HG03439 (cell line): ENCODE data around the gene RHOC.

ENCODE experiments used
- ATAC-seq: cut with Tn5 transposase; IDR thresholded peaks from one replicate; pipeline ENCODE4 v1.9.1; 2021; ENCODE audit warnings: mild to moderate bottlenecking, moderate library complexity; ENCODE audit not compliant: unreplicated experiment

RHOC gene

DNA sequence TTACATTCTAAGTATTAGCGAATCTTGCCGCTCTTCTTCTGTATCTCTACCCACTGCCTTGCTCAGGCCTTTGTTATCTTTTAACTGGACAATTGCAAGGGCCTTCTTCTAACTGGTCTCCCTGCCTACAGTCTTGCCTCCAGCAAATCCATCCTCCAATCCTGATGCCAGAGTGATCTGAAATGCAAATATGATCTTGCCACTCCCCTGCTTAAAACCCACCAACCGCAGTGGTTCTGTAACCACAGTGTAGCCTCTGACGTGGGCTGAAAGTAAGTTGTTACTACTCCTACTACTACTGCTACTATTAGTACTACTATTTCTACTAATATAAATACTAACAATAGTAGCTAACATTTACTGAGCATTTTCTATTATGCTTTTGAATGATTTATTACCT, 20.1 kb downstream of the RHOC start:
- no peak for ATAC-seq

DNA sequence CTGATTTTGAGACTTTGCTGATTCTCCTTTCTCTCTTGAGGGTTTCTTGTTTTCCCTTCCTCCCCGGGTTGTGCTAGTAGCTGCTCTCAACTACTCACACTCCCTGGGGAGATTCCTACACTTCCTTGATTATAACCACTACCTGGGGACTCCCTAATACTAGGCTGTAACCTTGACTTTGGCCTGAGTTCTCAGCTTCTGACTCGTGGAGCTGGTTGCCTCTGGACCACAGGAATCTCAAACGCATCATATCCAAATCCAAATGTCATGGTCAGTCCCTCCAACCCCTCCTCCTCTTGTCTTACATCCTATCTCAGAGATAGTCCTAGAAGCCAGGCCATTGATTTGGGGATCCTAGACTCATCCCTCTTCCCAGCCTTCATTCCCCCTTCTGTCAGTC, 20.5 kb downstream of the RHOC start:
- ATAC-seq = no peak

DNA sequence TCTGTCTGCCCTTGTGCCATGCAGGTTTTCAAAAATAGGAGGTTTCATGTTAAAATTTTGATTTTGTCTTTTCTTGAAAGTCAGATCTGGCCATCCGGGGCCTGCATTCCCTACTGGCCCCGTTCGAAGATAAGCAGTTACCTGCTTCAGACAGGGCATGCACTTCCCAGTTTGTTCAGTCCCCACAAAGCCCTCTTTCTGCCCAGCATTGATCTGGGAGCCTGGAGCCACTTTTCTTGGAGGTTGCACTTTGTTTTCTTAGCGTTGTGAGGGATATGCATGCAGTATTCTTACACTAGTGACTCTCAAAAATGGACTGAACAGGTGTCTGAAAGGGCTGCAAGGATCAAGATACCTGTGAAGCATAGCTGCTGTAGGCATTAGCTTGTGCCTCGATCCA, 21.0 kb downstream of the RHOC start:
- ATAC-seq = no peak

DNA sequence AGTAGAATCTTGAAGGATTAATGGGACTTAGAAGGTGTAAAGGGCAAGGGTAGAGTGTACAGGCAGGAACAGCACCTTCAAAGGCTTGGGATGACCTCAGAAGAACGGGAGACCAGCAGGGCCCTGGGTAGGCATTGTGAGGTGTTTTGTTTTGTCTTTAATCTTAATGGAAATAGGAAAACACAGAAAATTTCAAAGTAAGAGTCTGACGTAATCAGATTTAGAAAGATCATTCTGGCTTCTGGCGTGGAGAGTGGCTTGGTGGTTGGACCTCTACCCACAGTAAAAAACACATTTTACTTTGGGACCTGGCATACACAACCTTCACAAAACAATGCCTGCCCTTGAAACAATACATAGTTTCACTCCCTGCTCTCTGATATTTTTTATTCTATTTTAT, 28.3 kb downstream of the RHOC start:
- ATAC-seq = no peak

DNA sequence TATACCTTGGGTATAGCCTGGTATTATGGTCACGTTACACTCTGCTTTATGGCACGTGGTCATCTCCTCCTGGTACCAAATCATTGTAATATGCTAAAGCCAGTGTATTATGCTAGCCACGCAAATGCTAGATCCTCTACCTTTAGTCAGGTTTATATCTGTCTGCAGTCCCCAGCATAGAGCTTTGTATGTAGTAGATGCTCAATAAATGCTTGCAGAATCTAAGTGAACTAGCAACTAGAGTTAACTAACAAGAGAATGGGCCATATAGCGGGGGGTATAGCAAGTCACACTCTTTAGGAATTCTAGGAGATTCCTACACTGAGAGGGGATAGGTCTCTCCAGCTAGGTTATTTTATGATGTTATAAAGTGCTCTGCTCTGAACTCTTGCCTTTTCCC, 29.4 kb downstream of the RHOC start:
- no peak for ATAC-seq

DNA sequence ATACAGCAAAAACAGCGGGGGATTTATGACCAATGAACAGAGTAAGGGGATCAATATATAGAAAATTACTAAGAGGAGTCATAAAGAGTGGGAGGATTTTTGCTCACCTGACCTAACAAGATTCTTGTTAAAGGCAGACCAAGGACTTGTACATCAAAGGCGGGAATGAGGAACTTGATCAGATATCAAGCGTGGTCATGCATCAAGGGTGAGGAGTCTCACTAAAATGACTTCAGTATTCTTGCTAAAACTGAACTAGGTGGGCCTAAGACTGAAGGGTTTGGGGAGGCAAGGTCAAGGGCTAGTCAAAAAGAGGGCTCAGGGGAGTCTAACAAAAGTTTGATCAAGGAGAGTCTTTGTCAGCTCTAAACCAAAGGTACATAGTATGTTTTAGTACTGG, 30.4 kb downstream of the RHOC start:
- no peak for ATAC-seq

DNA sequence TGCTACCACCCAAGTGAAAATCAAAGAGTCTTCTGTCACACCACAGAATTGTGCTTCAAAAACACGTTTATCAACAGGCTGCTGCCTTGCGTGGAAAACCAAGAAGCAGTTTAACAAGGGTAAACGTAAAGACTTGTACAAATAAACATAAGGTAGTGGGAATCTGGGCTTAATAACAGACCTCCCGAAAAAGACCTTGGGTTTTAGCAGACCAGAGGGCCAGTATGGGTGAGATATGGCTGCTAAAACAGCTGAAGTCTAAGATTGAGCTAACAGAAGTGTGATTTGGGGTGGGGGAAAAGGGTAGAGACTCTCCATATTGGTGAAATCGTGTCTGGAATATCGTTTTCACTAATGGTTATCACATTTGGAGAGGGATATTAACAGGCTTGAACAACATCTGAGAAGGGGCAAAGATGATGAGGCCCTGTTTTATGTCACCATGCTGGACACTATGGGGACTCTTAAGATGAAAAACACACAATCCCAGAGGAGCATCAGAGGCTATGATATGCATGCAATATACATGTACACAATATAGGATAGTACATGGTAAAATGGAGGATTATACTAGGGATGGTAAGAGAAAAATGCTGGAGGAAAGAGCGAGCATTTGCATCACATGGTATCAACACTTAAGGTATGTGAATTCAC, 31.1 kb downstream of the RHOC start:
- ATAC-seq = no peak

DNA sequence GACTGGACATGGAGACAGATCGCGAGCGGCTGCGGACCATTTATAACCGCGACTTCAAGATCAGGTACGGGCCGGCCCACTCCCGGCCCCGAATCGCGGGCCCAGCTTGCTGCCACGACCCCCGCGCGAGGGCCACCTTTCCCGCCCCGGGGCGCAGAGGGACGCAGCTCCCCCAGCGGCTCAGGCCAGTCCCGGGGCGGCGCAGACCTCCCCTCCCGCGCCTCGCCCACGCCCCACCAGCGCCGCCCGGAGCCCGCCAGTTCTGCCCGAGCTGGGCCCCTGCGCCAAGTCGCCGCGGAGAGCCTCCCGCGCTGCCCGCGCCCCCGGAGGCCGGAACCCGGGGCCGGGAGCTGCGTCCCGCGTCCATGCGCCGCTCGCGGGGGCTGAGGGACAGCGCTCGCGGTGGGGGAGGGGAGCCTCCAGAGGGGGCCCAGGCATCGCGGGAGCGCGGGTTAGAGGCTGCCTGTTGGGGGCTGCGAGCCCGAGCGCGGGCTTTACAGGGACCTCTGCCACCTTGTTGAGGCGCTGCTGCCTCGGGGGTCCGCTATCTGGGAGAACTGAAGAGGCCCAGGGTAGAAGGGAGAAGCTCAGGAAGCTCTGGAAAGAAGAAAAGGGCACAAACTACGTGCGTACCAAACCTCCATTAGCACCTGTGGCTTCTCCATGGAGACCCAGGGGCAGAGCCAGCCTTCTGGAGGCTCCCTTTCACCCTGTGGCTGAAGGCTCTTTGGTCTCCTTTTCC, 31.8 kb downstream of the RHOC start:
- peak; percentile 42 for ATAC-seq

DNA sequence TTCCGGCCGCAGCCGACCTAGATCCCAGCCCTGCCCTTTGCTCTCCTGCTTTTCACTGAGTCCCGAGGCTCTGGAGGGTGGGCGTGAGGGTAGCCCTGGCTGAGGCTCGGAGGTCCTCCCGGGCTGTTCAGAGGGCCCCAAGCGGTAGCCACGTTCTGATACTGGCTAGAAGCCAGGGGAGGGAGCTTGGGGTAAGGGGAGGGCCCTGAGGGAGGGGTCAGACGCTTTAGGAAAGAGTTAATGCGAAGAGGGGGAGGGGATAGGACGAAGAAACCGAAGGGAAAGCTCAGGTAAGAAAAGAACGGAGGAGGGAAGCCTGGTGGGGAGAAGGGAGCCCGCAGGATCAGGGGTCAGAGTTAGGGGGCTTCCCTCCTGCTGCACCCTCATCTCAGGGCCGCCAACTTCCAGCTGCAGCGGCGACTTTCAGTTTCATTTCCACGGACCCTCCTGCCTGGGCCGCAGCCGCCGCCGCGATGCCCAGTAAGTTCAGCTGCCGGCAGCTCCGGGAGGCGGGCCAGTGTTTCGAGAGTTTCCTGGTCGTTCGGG, 32.4 kb downstream of the RHOC start, which contains the start of gene MOV10:
Gene MOV10 (plus strand): TSS at position 220 of the 546 bp plus-strand sequence. CDS start 254 bp downstream, at position 474.
- peak; percentile 54 for ATAC-seq

DNA sequence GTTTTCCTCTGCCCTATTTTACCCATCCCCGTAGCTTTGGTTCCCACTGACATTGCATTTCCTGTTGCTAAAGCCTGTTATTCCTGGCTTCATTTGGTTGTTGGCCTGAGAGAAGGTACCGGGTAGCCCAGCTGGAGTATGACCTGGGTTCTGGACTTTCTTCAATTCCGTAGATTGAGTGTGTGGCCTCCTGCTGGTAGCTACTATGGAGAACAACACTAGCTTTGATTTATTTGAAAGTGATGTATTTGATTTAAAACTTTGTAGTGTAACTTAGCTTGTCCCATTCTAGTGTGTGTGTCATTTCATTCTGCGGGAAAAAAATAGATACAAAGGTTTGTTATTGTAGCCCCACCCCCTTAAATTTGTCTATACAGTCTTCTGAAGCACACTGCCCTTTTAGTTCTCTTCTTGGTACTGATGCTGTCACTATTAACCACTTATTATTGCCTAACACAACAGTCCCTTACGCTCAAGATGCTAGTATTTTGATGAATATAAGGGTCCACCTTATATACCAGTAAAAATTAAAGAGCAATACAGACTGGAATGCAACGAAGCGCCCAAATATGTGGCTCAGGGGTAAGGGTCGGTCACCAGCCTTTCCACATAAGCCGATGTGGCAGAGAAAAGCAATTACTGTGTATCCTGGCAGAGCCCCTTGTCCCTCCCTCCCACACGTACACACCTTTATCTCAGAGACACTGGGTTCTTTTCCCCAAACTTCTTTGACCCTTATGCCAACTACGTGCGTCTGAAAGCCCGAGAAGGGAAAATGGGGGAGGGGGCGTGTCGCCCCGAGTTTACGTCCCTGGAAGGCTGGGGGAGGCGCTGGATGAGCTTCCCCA, 33.1 kb downstream of the RHOC start:
- no peak for ATAC-seq

DNA sequence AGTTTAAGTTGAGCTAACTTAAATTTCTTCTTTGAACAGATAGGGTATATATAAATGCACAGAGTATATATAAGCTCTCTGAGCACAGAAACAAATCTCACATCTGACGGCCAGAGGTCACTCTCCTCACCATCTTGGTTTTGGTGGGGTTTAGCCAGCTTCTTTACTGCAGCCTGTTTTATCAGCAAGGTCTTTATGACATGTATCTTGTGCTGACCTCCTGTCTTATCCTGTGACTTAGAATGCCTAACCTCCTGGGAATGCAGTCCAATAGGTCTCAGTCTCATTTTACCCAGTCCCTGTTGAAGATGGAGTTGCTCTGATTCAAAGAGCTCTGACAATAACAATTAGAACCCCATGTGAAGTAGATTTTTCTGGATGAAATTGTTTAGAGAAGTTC, 34.1 kb downstream of the RHOC start:
- no peak for ATAC-seq

DNA sequence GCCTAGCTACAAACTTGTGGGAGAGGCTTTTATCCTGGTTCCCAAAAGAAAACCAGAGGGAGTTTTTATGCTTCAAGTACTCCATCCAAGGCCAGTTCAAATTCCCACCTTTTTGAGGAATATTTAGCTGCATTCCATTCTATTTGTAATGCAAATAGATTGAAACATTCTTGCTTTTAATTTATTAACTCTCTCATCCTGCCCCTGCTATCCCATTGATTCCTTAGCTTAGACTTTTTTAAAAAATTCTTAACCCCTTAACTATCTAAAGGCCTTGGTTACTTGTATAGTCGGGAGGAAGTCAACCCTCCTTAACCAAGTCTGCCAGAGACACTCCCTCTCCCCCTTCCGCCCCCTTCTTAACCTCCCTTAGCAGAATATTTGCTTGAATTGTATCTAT, 34.9 kb downstream of the RHOC start:
- ATAC-seq = no peak

DNA sequence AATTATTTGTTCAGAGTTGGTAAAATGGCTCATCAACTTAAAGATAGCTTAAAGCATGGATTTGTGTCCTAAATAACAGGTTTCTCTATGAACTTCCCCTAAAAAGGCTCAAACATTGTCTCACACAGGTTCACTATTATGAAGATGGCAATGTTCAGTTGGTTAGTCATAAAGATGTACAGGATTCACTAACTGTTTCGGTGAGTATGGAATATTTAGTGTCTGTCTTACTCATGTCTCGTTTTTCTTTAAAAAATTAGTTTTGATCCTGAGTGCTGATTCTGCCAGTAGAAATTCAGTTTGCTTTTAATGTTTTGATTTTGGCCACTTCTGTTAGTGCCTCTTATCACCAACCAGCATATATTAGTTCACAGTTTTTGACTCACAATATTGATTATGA, 40.0 kb downstream of the RHOC start:
- ATAC-seq = no peak

DNA sequence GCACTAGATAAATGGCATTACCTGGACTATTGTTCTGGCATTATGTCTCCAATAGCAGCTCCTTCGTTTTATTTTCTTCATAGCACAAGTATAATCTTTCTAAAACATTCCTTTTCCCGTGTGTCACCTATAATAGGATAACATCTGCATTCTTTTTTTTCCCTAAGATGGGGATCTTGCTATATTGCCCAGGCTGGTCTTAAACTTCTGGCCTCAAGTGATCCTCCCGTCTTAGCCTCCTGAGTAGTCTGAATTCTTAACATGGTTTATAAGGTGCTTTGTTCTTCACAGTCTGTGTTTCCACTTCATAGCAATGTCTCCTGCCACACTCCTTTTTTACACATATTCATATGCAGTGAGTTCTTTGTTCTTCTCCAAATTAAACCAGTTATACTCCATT, 41.1 kb downstream of the RHOC start:
- no peak for ATAC-seq

DNA sequence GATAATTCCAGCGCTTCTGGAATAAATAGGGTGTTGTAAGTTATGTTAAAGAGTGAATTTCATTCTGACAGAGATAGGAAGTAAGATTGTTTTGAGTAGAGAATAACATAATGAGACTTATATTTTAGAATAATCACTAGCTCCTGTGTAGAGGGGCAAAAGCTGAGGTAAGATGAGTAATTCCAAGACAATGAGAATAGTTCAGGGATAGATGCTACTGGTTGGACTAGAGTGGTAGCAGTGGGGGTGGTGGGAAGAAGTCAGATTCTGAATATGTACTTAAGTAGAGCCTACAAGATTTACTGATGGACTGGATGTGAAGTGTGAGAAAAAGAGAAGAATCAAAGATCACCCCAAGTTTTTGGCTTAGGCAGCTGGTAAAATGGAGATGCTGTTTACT, 55.7 kb downstream of the RHOC start:
- no peak for ATAC-seq
